SKM-1 (cell line): ENCODE measurements around the gene SYTL2.
"Not testable (repeated sequence)": the region's sequence is repeated elsewhere in the genome, so short reads cannot be mapped to it uniquely, and the experiment has no call there.

Source experiments
- DNase-seq: peaks from one replicate; lab custom pipeline; 2025; ENCODE audit not compliant: unreplicated experiment; lab: John Stamatoyannopoulos, UW

The SYTL2 gene

GRCh38 chr11:85654343-85654742 lies 156.6 kb downstream of the SYTL2 start:
- not testable (repeated sequence) for DNase-seq

GRCh38 chr11:85652786-85653447 lies 158.0 kb downstream of the SYTL2 start:
- no peak for DNase-seq

- no peak for DNase-seq
Measured at GRCh38 chr11:85651118-85651517, 159.8 kb downstream of the SYTL2 start.

GRCh38 chr11:85647604-85648299 lies 163.2 kb downstream of the SYTL2 start, which contains the start of gene TMEM126A:
Gene TMEM126A, plus strand, starts transcription at chr11:85647967. Its CDS starts 2,289 bp downstream, at chr11:85650256.
- peak; percentile 69 for DNase-seq

GRCh38 chr11:85647078-85647477 lies 163.9 kb downstream of the SYTL2 start:
- DNase-seq: no peak
